Endothelial cell of umbilical vein (primary cell): ENCODE data around the gene ATRNL1. TPM values are rescaled to one million over a fixed set of nuclear protein-coding genes. Genes with fewer than 3 reads are reported as not detected.

Source experiments
- BruUV-seq: library from RNA; stranded (reverse); fragments of 400-500 nt; replicated peaks from 2 replicates; lab custom pipeline; 2021; lab: Mats Ljungman, UMichigan
- CTCF ChIA-PET: fragments of 300-600, 350-600 bp; sonication (Branson Sonifier 250); formaldehyde crosslinking; loops from one replicate; lab custom pipeline; 2021; ENCODE audit warnings: antibody characterized with exemption, inconsistent platforms; lab: Charles Lee
- POLR2A ChIA-PET: fragments of 300-600, 350-600 bp; sonication (Branson Sonifier 250); formaldehyde crosslinking; loops from one replicate; lab custom pipeline; 2021; ENCODE audit warnings: antibody characterized with exemption, inconsistent platforms; lab: Charles Lee
- DNase-seq: peaks from one replicate; pipeline ENCODE4 v3.0.0-alpha.2; 2011; ENCODE audit warnings: low read depth, low spot score
- FAIRE-seq: peaks from 2 replicates; lab custom pipeline; 2011; peaks lifted over from hg19 to GRCh38; lab: Jason Lieb, UNC
- H2AFZ ChIP-seq: 2 replicates; pipeline ENCODE4 v1.6.0; 2012; ENCODE audit warnings: low read depth, low read length, control low read depth, inconsistent platforms
- H3K27ac ChIP-seq: 2 replicates; pipeline ENCODE4 v1.5.1; 2011; ENCODE audit warnings: low read depth, mild to moderate bottlenecking, control low read depth, low read length, moderate library complexity; ENCODE audit not compliant: insufficient read depth
- H3K27me3 ChIP-seq, 2 experiments: 2 replicates each; pipeline versions ENCODE4 v1.6.0 to v1.6.1; 2011; ENCODE audit warnings: low read length in 2 of 2, mixed read lengths in 1 of 2; ENCODE audit not compliant: control insufficient read depth in 2 of 2, insufficient read depth in 2 of 2
- H3K36me3 ChIP-seq, 2 experiments: 2 replicates in 1 of 2; 3 replicates in 1 of 2; pipeline ENCODE4 v1.5.1; 2011; ENCODE audit warnings: low read length in 2 of 2, mild to moderate bottlenecking in 1 of 2, moderate library complexity in 1 of 2; ENCODE audit not compliant: control insufficient read depth in 2 of 2, insufficient read depth in 2 of 2; ENCODE audit errors: extremely low read depth in 1 of 2
- H3K4me1 ChIP-seq: 3 replicates; pipeline ENCODE4 v1.5.1; 2011; ENCODE audit warnings: mild to moderate bottlenecking, low read length; ENCODE audit not compliant: control insufficient read depth, insufficient read depth; ENCODE audit errors: extremely low read depth
- H3K4me2 ChIP-seq: 2 replicates; pipeline ENCODE4 v1.6.1; 2011; ENCODE audit warnings: low read length, control low read depth, mixed read lengths; ENCODE audit not compliant: insufficient read depth
- H3K4me3 ChIP-seq, 3 experiments: fragments of 200-600 bp in 1 of 3; sonication (generic), shearing (Covaris generic) in 1 of 3; replicated peaks in 1 of 3; 2 replicates each; pipeline ENCODE4 v1.5.1; 2011 to 2016; ENCODE audit warnings: control low read depth in 3 of 3, low read length in 3 of 3, mild to moderate bottlenecking in 2 of 3, inconsistent platforms in 1 of 3, low read depth in 1 of 3, moderate library complexity in 1 of 3; ENCODE audit not compliant: insufficient read depth in 1 of 3
- H3K79me2 ChIP-seq: 2 replicates; pipeline ENCODE4 v1.6.0; 2012; ENCODE audit warnings: low read length, inconsistent platforms; ENCODE audit not compliant: control insufficient read depth, insufficient read depth
- H3K9ac ChIP-seq: replicated peaks from 2 replicates; pipeline ENCODE3; 2011; ENCODE audit warnings: low read length, control low read depth; ENCODE audit not compliant: insufficient read depth; ENCODE audit errors: extremely low read depth
- H3K9me1 ChIP-seq: replicated peaks from 3 replicates; pipeline ENCODE4 v1.6.0; 2011; ENCODE audit warnings: mild to moderate bottlenecking, low read length; ENCODE audit not compliant: control insufficient read depth, insufficient read depth; ENCODE audit errors: extremely low read depth
- H3K9me3 ChIP-seq: replicated peaks from 2 replicates; pipeline ENCODE4 v1.5.1; 2012; ENCODE audit warnings: low read length, inconsistent platforms; ENCODE audit not compliant: control insufficient read depth, insufficient read depth
- H4K20me1 ChIP-seq: replicated peaks from 2 replicates; pipeline ENCODE3; 2011; ENCODE audit warnings: mild to moderate bottlenecking, low read length; ENCODE audit not compliant: control insufficient read depth, insufficient read depth; ENCODE audit errors: extremely low read depth
- CTCF ChIP-seq, 2 donors: IDR thresholded peaks; 1 replicate in 1 of 2; 2 replicates in 1 of 2; pipeline ENCODE4 v1.5.1; 2011; ENCODE audit warnings: low read length in 2 of 2, mild to moderate bottlenecking in 2 of 2, moderate library complexity in 2 of 2, control low read depth in 1 of 2, inconsistent platforms in 1 of 2, low read depth in 1 of 2; ENCODE audit not compliant: insufficient read depth in 1 of 2; ENCODE audit errors: extremely low read depth in 1 of 2
- EZH2 ChIP-seq: IDR thresholded peaks from 2 replicates; pipeline ENCODE4 v1.6.1; 2012; ENCODE audit warnings: borderline replicate concordance, low read depth, mild to moderate bottlenecking, moderate library complexity, low read length, inconsistent platforms; ENCODE audit not compliant: severe bottlenecking
- FOS ChIP-seq: IDR thresholded peaks from 2 replicates; pipeline ENCODE4 v1.6.1; 2011; ENCODE audit warnings: mild to moderate bottlenecking, low read length, moderate library complexity, borderline replicate concordance; ENCODE audit not compliant: insufficient read depth
- GATA2 ChIP-seq: IDR thresholded peaks from 2 replicates; pipeline ENCODE4 v1.7.0; 2011; ENCODE audit warnings: low read depth, mild to moderate bottlenecking, moderate library complexity, mixed read lengths, low read length; ENCODE audit not compliant: insufficient read length, insufficient read depth
- JUN ChIP-seq: IDR thresholded peaks from 2 replicates; pipeline ENCODE4 v1.6.1; 2011; ENCODE audit warnings: borderline replicate concordance, low read depth; ENCODE audit not compliant: insufficient read length, insufficient read depth
- MAX ChIP-seq: IDR thresholded peaks from 2 replicates; pipeline ENCODE4 v1.6.1; 2011; ENCODE audit not compliant: insufficient read depth, insufficient read length
- MYC ChIP-seq: IDR thresholded peaks from one replicate; pipeline ENCODE4 v1.6.1; 2011; ENCODE audit warnings: mild to moderate bottlenecking, low read depth, low read length
- POLR2A ChIP-seq: IDR thresholded peaks from 2 replicates; pipeline ENCODE4 v1.6.1; 2012; ENCODE audit warnings: low read depth, mild to moderate bottlenecking, control low read depth, low read length
- POLR2AphosphoS5 ChIP-seq: IDR thresholded peaks from 2 replicates; pipeline ENCODE4 v1.6.1; 2012; ENCODE audit warnings: low read depth, mild to moderate bottlenecking, control low read depth, low read length, moderate library complexity; ENCODE audit not compliant: insufficient read depth
- dilution Hi-C: fragments of 300-500 bp; cut with MboI; formaldehyde crosslinking; loops from one replicate; pipeline ENCODE4 v1.15.0; 2019; ENCODE audit warnings: low sequenced_read_pairs; ENCODE audit not compliant: extremely low pct_ligation_motif_present
- intact Hi-C: fragments of 100-400 bp; cut with micrococcal nuclease; formaldehyde crosslinking; loops from one replicate; pipeline ENCODE4 v1.10.0; 2022
- polyA plus RNA-seq, 4 experiments: library from polyadenylated mRNA; depleted of rRNA in 3 of 4; stranded (reverse) in 3 of 4; unstranded in 1 of 4; fragments of >200 nt; gene quantifications; 2 replicates each; pipeline versions ENCODE4 v1.2.1 to v1.2.3, GENCODE V29; 2011 to 2012; ENCODE audit warnings: missing spikeins in 1 of 4
- total RNA-seq: library from RNA; stranded (reverse); gene quantifications from 2 replicates; pipeline ENCODE4 v1.2.3, GENCODE V29; 2021

Gene ATRNL1
- total and polyA plus RNA-seq, 2 donors (not counting 3 experiments of a cell fraction or from before 2014, with no cell fraction given): not detected

GRCh38 chr10:115046686-115047236 is 46.4 kb upstream of the ATRNL1 start:
- Histone ChIP-seq H3K9me3 (no peaks in the 10 kb centered on the region), H4K20me1 (no peaks in the 10 kb centered on the region), H3K36me3 (no peaks in the 10 kb centered on the region), H3K27me3 (peaks cover 0 to 3% of the 10 kb centered on the region in 2 experiments), H3K4me1 (no peaks in the 10 kb centered on the region), H3K9ac (no peak overlapping the region), H2AFZ (no peak overlapping the region), H3K27ac (no peak overlapping the region), H3K4me3 (no peak overlapping the region), H3K9me1 (no peaks in the 10 kb centered on the region), H3K4me2 (no peak overlapping the region), H3K79me2 (no peaks in the 10 kb centered on the region)
- intact Hi-C loops (no loop called here), dilution Hi-C loops (no loop called here)
- no peak for DNase-seq
- ChIA-PET CTCF (interaction anchor here (1.5 kb wide), 1 partner anchor 28 kb away, joined by 3 read pairs; no protein-coding TSS in a partner anchor), POLR2A (no interaction called here)
- BruUV-seq: no TSS peak
- TF ChIP-seq CTCF (IDR thresholded peaks at IDR 0.05; ENCODE audit: extremely low read depth in 1 of 2, insufficient read depth in 1 of 2, low read depth in 1 of 2, low read length in 2 of 2) (no peak), MAX (no peak), GATA2 (no peak), POLR2A (no peak), EZH2 (no peak), JUN (no peak), MYC (no peak), FOS (no peak), POLR2AphosphoS5 (no peak)
- FAIRE-seq: no peak
